CD14-positive monocyte (primary cell): ENCODE data around the gene AMIGO3. TPM values are rescaled to one million over a fixed set of nuclear protein-coding genes. Genes with fewer than 3 reads are reported as not detected.

Experiments used
- DNase-seq, 3 donors: peaks; one replicate each; pipeline ENCODE4 v3.0.0-alpha.2; 2011 to 2022
- H2AFZ ChIP-seq: 2 replicates; pipeline ENCODE4 v1.6.0; 2012; ENCODE audit warnings: mild to moderate bottlenecking, low read depth, low read length, inconsistent platforms; ENCODE audit not compliant: insufficient read depth, poor library complexity, severe bottlenecking
- H3K27ac ChIP-seq, 2 donors: 1 replicate in 1 of 2; 2 replicates in 1 of 2; pipeline ENCODE4 v1.5.1; 2012 to 2013; ENCODE audit warnings: low read length in 2 of 2, control low read depth in 1 of 2, inconsistent platforms in 1 of 2, low read depth in 1 of 2, mild to moderate bottlenecking in 1 of 2
- H3K27me3 ChIP-seq, 2 donors: one replicate each; pipeline versions ENCODE4 v1.6.0 to v1.6.1; 2011 to 2013; ENCODE audit warnings: low read length in 2 of 2; ENCODE audit not compliant: control insufficient read depth in 2 of 2, insufficient read depth in 2 of 2
- H3K36me3 ChIP-seq, 2 donors: replicated peaks in 1 of 2; 1 replicate in 1 of 2; 2 replicates in 1 of 2; pipeline versions ENCODE4 v1.5.1 to v1.6.1; 2012 to 2013; ENCODE audit warnings: low read length in 2 of 2, control low read depth in 1 of 2, inconsistent platforms in 1 of 2, mild to moderate bottlenecking in 1 of 2; ENCODE audit not compliant: insufficient read depth in 2 of 2, control insufficient read depth in 1 of 2
- H3K4me1 ChIP-seq, 2 donors: 1 replicate in 1 of 2; 2 replicates in 1 of 2; pipeline versions ENCODE4 v1.5.1 to v1.6.1; 2012 to 2013; ENCODE audit warnings: low read length in 2 of 2, control low read depth in 1 of 2, inconsistent platforms in 1 of 2, mild to moderate bottlenecking in 1 of 2, moderate library complexity in 1 of 2; ENCODE audit not compliant: insufficient read depth in 2 of 2, control insufficient read depth in 1 of 2
- H3K4me2 ChIP-seq: replicated peaks from 2 replicates; pipeline ENCODE3; 2012; ENCODE audit warnings: low read length, moderate library complexity, mild to moderate bottlenecking; ENCODE audit not compliant: poor library complexity, severe bottlenecking; ENCODE audit errors: extremely low read depth
- H3K4me3 ChIP-seq, 3 experiments: fragments of 200-600 bp in 1 of 3; sonication (generic) in 1 of 3; replicated peaks in 1 of 3; 1 replicate in 2 of 3; 2 replicates in 1 of 3; pipeline ENCODE4 v1.5.1; 2011 to 2013; ENCODE audit warnings: low read length in 3 of 3, mild to moderate bottlenecking in 3 of 3, control low read depth in 2 of 3, low read depth in 2 of 3, inconsistent platforms in 1 of 3, moderate library complexity in 1 of 3
- H3K79me2 ChIP-seq: 2 replicates; pipeline ENCODE4 v1.6.0; 2012; ENCODE audit warnings: mild to moderate bottlenecking, control low read depth, inconsistent platforms, low read length, moderate library complexity; ENCODE audit not compliant: insufficient read depth
- H3K9ac ChIP-seq: 2 replicates; pipeline ENCODE4 v1.6.0; 2017; ENCODE audit warnings: low read length, mild to moderate bottlenecking; ENCODE audit not compliant: insufficient read depth, poor library complexity, severe bottlenecking
- H3K9me3 ChIP-seq, 2 donors: replicated peaks in 1 of 2; 1 replicate in 1 of 2; 2 replicates in 1 of 2; pipeline versions ENCODE4 v1.5.1 to v1.6.1; 2012 to 2013; ENCODE audit warnings: low read length in 2 of 2, control low read depth in 1 of 2; ENCODE audit not compliant: control insufficient read depth in 1 of 2, insufficient read depth in 1 of 2
- H4K20me1 ChIP-seq: 2 replicates; pipeline ENCODE4 v1.6.0; 2012; ENCODE audit warnings: mild to moderate bottlenecking, low read length, control low read depth, moderate library complexity; ENCODE audit not compliant: insufficient read depth
- H3K27ac Mint-ChIP-seq, 7 donors: one replicate each; pipeline ENCODE4 v1.8.0; 2020; ENCODE audit warnings: mild to moderate bottlenecking in 7 of 7, mixed read lengths in 7 of 7, moderate library complexity in 6 of 7, inconsistent platforms in 2 of 7
- H3K27me3 Mint-ChIP-seq, 3 donors: one replicate each; pipeline ENCODE4 v1.8.0; 2021 to 2022; ENCODE audit warnings: low read depth in 3 of 3, mild to moderate bottlenecking in 3 of 3, mixed read lengths in 3 of 3, moderate library complexity in 3 of 3, inconsistent platforms in 1 of 3
- H3K36me3 Mint-ChIP-seq, 2 donors: one replicate each; pipeline ENCODE4 v1.8.0; 2020; ENCODE audit warnings: mixed read lengths in 2 of 2, inconsistent platforms in 1 of 2, mild to moderate bottlenecking in 1 of 2
- H3K4me1 Mint-ChIP-seq: one replicate; pipeline ENCODE4 v1.8.0; 2020; ENCODE audit warnings: mild to moderate bottlenecking, mixed read lengths
- H3K4me3 Mint-ChIP-seq, 2 donors: one replicate each; pipeline ENCODE4 v1.8.0; 2020; ENCODE audit warnings: mild to moderate bottlenecking in 2 of 2, mixed read lengths in 2 of 2, moderate library complexity in 1 of 2
- H3K9me3 Mint-ChIP-seq, 7 donors: one replicate each; pipeline ENCODE4 v1.8.0; 2020 to 2022; ENCODE audit warnings: mixed read lengths in 7 of 7, mild to moderate bottlenecking in 6 of 7, moderate library complexity in 6 of 7, inconsistent platforms in 2 of 7
- CTCF ChIP-seq: fragments of 200-600 bp; IDR thresholded peaks from one replicate; pipeline ENCODE4 v1.8.0; 2022; ENCODE audit warnings: antibody characterized with exemption, mild to moderate bottlenecking
- WGBS: methylation state at CpG from one replicate; pipeline ENCODE4 v1.1.5; 2013; ENCODE audit warnings: missing lambda C conversion rate; ENCODE audit not compliant: insufficient coverage; 5-methylcytosine and 5-hydroxymethylcytosine counted together
- intact Hi-C, 2 donors: fragments of 100-400 bp; cut with micrococcal nuclease; formaldehyde crosslinking; loops; one replicate each; pipeline versions ENCODE4 v1.15.0 to v1.15.1; 2023
- polyA plus RNA-seq, 3 donors: library from polyadenylated mRNA; depleted of rRNA in 1 of 3; unstranded in 2 of 3; stranded (reverse) in 1 of 3; fragments of 300-500 nt in 2 of 3; fragments of >200 nt in 1 of 3; fragmentation: Illumina TruSeq in 2 of 3; gene quantifications; 1 replicate in 2 of 3; 2 replicates in 1 of 3; pipeline ENCODE4 v1.2.3, GENCODE V29; 2012 to 2021

The AMIGO3 gene
- polyA plus RNA-seq, 3 donors: 0.96 TPM; not detected in 2

GRCh38 chr3:49702672-49703071 is 16.8 kb downstream of the AMIGO3 start:
- H3K4me2 ChIP-seq: no peak overlapping the region
- WGBS: 100% methylated on average over 9 of the region's 11 CpGs
- no peak overlapping the region for H3K27ac ChIP-seq
- no peaks in the 10 kb centered on the region for H3K79me2 ChIP-seq
- H3K27me3 Mint-ChIP-seq: peaks cover 0 to 2% (median 0%) of the 10 kb centered on the region in 3 donors
- intact Hi-C loops: loop anchor here (5.0 kb wide), 1 partner anchor 135 kb away; no protein-coding TSS in a partner anchor
- H3K9me3 Mint-ChIP-seq: no peaks in the 10 kb centered on the region
- H3K4me3 ChIP-seq: no peak overlapping the region
- H3K4me1 Mint-ChIP-seq: no peaks in the 10 kb centered on the region
- no peak for TF ChIP-seq CTCF
- H2AFZ ChIP-seq: no peak overlapping the region
- no peaks in the 10 kb centered on the region for H3K4me1 ChIP-seq
- H3K4me3 Mint-ChIP-seq: no peak overlapping the region
- H3K27ac Mint-ChIP-seq: no peak overlapping the region
- no peak overlapping the region for H3K9ac ChIP-seq
- peaks cover 59 to 89% of the 10 kb centered on the region in 2 donors for H3K36me3 Mint-ChIP-seq
- no peaks in the 10 kb centered on the region for H3K27me3 ChIP-seq
- no peaks in the 10 kb centered on the region for H3K9me3 ChIP-seq
- DNase-seq: no peak
- H4K20me1 ChIP-seq: peaks cover 6% of the 10 kb centered on the region
- H3K36me3 ChIP-seq: peaks cover 80 to 97% of the 10 kb centered on the region in 2 donors

GRCh38 chr3:49701388-49702077 is 18.0 kb downstream of the AMIGO3 start:
- Mint-ChIP-seq H3K36me3 (peaks cover 59 to 93% of the 10 kb centered on the region in 2 donors), H3K4me1 (no peaks in the 10 kb centered on the region), H3K4me3 (no peak overlapping the region), H3K9me3 (no peaks in the 10 kb centered on the region), H3K27ac (peak overlapping the region in 1 of 7 donors; percentile 24), H3K27me3 (peaks cover 0 to 2% (median 0%) of the 10 kb centered on the region in 3 donors)
- intact Hi-C loops: loop anchor here (5.0 kb wide), 1 partner anchor 136 kb away; no protein-coding TSS in a partner anchor
- Histone ChIP-seq H4K20me1 (peaks cover 6% of the 10 kb centered on the region), H3K4me2 (no peak overlapping the region), H3K36me3 (peaks cover 84 to 98% of the 10 kb centered on the region in 2 donors), H3K27me3 (no peaks in the 10 kb centered on the region), H3K9me3 (no peaks in the 10 kb centered on the region), H3K4me1 (no peaks in the 10 kb centered on the region), H3K27ac (no peak overlapping the region), H3K4me3 (no peak overlapping the region), H2AFZ (no peak overlapping the region), H3K9ac (no peak overlapping the region), H3K79me2 (no peaks in the 10 kb centered on the region)
- 95% methylated on average over 16 of the region's 21 CpGs for WGBS
- no peak for DNase-seq
- peak; percentile 19 for TF ChIP-seq CTCF
